HuH-7 (cell line): ENCODE measurements around the gene PARP12.
"Not testable (repeated sequence)": the region's sequence is repeated elsewhere in the genome, so short reads cannot be mapped to it uniquely, and the experiment has no call there.

Source experiments
- DNase-seq: peaks from one replicate; pipeline ENCODE4 v3.0.0; 2011; ENCODE audit warnings: low spot score

The PARP12 gene, protein sequence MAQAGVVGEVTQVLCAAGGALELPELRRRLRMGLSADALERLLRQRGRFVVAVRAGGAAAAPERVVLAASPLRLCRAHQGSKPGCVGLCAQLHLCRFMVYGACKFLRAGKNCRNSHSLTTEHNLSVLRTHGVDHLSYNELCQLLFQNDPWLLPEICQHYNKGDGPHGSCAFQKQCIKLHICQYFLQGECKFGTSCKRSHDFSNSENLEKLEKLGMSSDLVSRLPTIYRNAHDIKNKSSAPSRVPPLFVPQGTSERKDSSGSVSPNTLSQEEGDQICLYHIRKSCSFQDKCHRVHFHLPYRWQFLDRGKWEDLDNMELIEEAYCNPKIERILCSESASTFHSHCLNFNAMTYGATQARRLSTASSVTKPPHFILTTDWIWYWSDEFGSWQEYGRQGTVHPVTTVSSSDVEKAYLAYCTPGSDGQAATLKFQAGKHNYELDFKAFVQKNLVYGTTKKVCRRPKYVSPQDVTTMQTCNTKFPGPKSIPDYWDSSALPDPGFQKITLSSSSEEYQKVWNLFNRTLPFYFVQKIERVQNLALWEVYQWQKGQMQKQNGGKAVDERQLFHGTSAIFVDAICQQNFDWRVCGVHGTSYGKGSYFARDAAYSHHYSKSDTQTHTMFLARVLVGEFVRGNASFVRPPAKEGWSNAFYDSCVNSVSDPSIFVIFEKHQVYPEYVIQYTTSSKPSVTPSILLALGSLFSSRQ

GRCh38 chr7:140062528-140063299, at the start of gene PARP12:
TSS of gene PARP12 (minus strand) at chr7:140062951. CDS start at chr7:140062847, 104 bp downstream.
- peak; percentile 80 for DNase-seq

GRCh38 chr7:140108777-140109176, 46.0 kb upstream of the PARP12 start:
- not testable (repeated sequence) for DNase-seq

GRCh38 chr7:140096459-140096858, 33.7 kb upstream of the PARP12 start:
- DNase-seq, result no peak

GRCh38 chr7:140093375-140093774, 30.6 kb upstream of the PARP12 start:
- no peak for DNase-seq

GRCh38 chr7:140085447-140085846, 22.7 kb upstream of the PARP12 start:
- DNase-seq, result no peak

- DNase-seq, result no peak
These were observed 22.2 kb upstream of the PARP12 start for GRCh38 chr7:140084972-140085371.

DNA sequence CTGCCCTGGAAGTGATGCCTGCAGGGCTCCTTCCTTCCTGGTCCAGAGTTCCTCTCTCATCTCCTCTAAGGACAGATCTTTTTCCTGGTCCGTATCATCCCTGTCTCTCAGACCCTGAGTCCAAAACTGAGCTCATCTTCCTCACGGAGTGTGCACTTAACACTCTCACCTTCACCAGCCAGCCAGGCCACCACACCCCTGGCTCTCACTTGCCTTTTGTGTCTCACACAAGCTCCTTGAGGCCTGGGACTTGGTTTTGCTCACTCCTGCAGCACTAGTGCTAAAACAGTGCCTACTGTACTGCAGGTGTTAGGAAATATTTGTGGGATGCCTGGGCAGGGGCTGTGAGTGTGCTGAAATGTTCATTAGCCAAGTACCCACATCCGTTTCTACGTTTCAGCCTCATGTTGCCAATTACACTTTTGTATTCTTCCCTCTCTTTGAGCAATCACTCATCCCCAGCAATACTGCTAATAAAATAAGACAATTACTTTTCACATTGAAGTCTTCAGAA, 21.4 kb upstream of the PARP12 start:
- no peak for DNase-seq

DNA sequence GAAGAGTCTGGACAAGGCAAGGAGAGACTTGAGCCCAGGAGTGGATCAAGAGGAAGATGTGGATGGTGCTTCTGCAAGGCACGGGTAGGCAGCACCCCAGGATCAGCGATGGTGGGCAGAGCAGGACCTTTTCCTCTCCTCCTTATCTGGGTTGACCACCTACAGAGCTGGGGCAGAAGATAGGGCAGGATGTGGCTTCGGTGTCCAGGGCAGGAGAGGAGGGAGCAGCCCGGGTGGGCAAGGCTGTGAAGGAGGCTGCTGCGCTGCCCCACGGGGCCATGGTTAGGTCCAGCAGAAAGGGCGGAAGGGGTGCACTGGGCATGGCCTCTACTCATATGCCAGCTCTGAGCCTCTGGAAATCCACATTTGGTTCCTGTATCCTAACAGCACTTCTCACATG, 20.0 kb upstream of the PARP12 start:
- DNase-seq, result no peak

DNA sequence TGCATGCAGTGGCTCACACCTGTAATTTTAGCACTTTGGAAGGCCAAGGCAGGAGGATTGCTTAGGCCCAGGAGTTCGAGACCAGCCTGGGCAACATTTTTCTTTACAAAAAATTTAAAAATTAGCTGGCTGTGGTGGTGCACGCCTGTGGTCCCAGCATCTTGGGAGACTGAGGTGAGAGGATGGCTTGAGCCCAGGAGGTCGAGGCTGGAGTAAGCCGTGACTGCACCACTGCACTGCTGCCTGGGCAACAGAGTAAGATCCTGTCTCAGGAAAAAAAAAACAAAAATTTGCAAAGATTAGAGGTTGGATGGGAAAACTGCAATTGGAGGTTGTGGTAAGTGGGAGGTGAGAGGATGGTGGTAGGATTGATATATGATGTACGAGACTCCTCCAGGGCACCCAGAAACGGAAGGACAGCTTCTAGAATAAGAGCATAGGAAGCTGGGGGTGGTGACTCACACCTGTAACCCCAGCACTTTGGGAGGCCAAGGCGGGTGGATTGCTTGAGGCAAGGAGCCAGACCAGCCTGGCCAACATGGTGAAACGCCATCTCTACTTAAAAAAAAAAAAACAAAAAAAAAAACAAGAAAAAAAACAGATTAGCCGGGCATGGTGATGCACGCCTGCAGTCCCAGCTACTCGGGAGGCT, 19.1 kb upstream of the PARP12 start:
- DNase-seq, result no peak

- no peak for DNase-seq
These were observed 18.2 kb upstream of the PARP12 start for GRCh38 chr7:140080919-140081318.

GRCh38 chr7:140079121-140079536, 16.4 kb upstream of the PARP12 start:
- peak; percentile 82 for DNase-seq

DNA sequence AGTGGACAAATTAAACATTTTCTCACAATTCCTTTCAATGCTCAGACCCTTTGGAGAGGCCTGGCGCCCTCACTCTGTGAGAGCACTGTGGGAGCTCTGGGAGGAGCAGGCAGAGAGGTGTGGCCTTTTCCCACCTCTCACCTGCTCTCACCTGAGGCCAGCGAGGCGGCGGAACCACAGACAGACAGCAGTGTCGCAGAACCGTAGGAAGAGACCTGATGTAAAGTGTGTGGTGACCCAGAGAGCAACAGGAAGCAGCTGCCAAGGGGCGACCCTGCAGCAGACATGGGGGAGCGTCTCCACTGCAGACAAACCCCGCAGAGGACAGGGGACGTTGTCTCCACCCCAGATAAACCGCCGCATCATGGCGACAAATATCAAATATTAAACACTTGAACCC, 15.6 kb upstream of the PARP12 start:
- DNase-seq, result no peak

DNA sequence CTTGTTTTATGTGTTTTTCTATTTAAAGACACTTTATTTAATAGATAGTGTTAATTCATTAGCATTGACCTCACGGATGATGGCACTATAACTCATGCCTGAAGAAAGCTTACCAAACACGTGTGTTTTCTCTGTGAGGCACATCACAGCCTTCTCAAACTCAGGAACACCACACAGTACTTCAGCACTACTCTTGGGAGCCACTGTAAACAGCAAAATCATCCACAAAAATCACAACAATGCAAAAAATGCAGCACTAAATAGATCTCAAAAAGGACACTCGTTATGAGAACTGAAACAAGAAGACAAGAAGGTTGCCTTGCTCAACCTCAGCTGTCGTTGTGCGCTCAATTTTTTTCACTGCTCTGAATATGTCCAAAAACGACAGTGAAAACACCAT, 12.0 kb upstream of the PARP12 start:
- no peak for DNase-seq

DNA sequence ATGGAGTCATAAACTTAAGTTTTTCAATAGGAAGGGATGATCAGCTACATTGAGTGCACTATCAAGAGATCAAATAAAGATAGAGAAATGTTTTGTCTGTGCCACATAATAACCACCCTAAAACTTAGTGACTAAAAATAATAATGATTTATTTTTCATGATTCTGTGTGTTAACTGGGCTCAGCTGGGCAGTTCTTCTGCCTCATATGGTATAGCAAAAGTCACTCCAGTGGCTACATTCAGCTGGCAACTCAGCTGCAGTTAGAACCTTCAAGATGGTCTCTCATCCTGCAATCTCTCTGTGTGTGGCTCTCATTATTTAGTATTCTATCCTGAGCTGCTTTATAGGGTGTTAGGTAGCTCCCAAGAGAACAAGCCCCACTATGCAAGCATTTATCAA, 7.8 kb upstream of the PARP12 start:
- no peak for DNase-seq

- DNase-seq, result no peak
These were observed 6.7 kb upstream of the PARP12 start for GRCh38 chr7:140069298-140069949.

DNA sequence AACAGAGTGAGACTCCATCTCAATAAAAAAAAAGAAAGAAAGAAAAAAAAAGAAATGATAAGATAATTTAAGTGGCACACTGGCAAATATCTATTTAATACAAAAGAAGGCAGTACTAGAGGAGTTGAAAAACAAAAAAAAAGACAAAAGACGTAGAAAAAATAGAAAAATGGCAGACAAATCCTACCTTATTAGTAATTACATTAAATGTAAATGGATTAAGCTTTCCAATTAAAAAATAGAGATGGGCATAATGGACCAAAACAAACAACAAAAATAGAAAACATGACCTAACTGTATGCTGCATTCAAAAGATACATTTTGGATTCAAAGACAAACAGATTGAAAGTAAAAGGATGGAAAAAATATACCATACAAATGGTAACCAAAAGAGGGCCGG, 5.3 kb upstream of the PARP12 start:
- no peak for DNase-seq

- no peak for DNase-seq
These were observed 4.3 kb upstream of the PARP12 start for GRCh38 chr7:140067052-140067451.

- peak; percentile 45 for DNase-seq
These were observed 628 bp downstream of the PARP12 start for GRCh38 chr7:140062118-140062527.

GRCh38 chr7:140061607-140061930, 1.2 kb downstream of the PARP12 start:
- no peak for DNase-seq

GRCh38 chr7:140060788-140061606, 1.8 kb downstream of the PARP12 start:
- no peak for DNase-seq

GRCh38 chr7:140060243-140060630, 2.5 kb downstream of the PARP12 start:
- DNase-seq, result no peak
